NCI-H1694 (cell line): ENCODE results near the gene FERMT3.
A peak's percentile ranks its signal among the peaks of the same experiment; 100 is the strongest.

Experiments used
- DNase-seq: peaks from one replicate; lab custom pipeline; 2025; lab: John Stamatoyannopoulos, UW

FERMT3 gene

GRCh38 chr11:64220798-64221197 is 14.3 kb downstream of the FERMT3 start:
- DNase-seq = no peak

GRCh38 chr11:64222651-64223000 is 16.1 kb downstream of the FERMT3 start:
- DNase-seq = no peak

- no peak for DNase-seq
Measured at GRCh38 chr11:64223001-64223651, 16.6 kb downstream of the FERMT3 start.

GRCh38 chr11:64224151-64224890 is 17.8 kb downstream of the FERMT3 start:
- DNase-seq = no peak

- DNase-seq = no peak
Measured at GRCh38 chr11:64224891-64225607, 18.5 kb downstream of the FERMT3 start.

GRCh38 chr11:64225608-64226506 is 19.3 kb downstream of the FERMT3 start, which contains the start of the genes NUDT22 and TRPT1:
Gene NUDT22 (plus strand): TSS chr11:64226274. CDS start chr11:64226653, 379 bp downstream.
Gene TRPT1 (minus strand): TSS chr11:64226186. CDS start chr11:64225860, 326 bp downstream.
- DNase-seq = peak; percentile 58

GRCh38 chr11:64226507-64227051 is 20.1 kb downstream of the FERMT3 start:
- DNase-seq = no peak

GRCh38 chr11:64227405-64227956 is 21.0 kb downstream of the FERMT3 start:
- DNase-seq = no peak

- no peak for DNase-seq
Measured at GRCh38 chr11:64229090-64229743, 22.7 kb downstream of the FERMT3 start.

GRCh38 chr11:64229744-64230170 is 23.2 kb downstream of the FERMT3 start:
- no peak for DNase-seq

- DNase-seq = peak; percentile 89
Measured at GRCh38 chr11:64230171-64230984, 23.9 kb downstream of the FERMT3 start, which contains the start of gene DNAJC4. Gene DNAJC4 (plus strand): TSS chr11:64230548. CDS start chr11:64230855, 307 bp downstream.

- DNase-seq = no peak
Measured at GRCh38 chr11:64230985-64231365, 24.5 kb downstream of the FERMT3 start.

- no peak for DNase-seq
Measured at GRCh38 chr11:64231546-64231945, 25.0 kb downstream of the FERMT3 start.

GRCh38 chr11:64232182-64232966 is 25.9 kb downstream of the FERMT3 start:
- DNase-seq = no peak

- no peak for DNase-seq
Measured at GRCh38 chr11:64232967-64233315, 26.4 kb downstream of the FERMT3 start.

- no peak for DNase-seq
Measured at GRCh38 chr11:64233913-64234586, 27.5 kb downstream of the FERMT3 start, which contains the start of gene VEGFB. Gene VEGFB (plus strand): TSS chr11:64234584. CDS start chr11:64234834, 250 bp downstream.

- DNase-seq = no peak
Measured at GRCh38 chr11:64234647-64235379, 28.3 kb downstream of the FERMT3 start.
